Activated naive CD4-positive, alpha-beta T cell (primary cell): Measurements from ENCODE around the gene EGFL6.
A peak's percentile ranks its signal among the peaks of the same experiment; 100 is the strongest.
"Not testable (repeated sequence)": the region's sequence is repeated elsewhere in the genome, so short reads cannot be mapped to it uniquely, and the experiment has no call there.

Experiments
- DNase-seq, 4 experiments: peaks; one replicate each; lab custom pipeline; 2025; lab: John Stamatoyannopoulos, UW

The EGFL6 gene

GRCh38 chrX:13597874-13598273 is 28.5 kb downstream of the EGFL6 start:
- no peak for DNase-seq

DNA sequence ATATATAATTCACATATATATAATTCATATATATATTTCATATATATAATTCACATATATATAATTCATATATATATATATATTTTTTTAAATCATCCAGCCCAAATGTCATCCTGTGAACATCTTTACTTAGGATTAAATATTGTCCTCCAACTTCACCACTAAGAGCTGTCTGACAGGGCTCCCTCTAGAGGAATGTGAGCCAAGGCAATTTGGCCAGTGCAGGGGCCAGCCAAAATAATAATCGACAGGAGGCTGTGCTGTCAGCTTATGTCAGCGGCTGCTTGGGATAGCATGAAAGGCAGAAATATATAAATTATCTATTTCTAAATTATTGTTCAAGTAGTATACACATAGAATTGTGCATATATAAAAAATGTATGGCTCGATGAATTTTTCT is 29.5 kb downstream of the EGFL6 start:
- DNase-seq, result no peak

DNA sequence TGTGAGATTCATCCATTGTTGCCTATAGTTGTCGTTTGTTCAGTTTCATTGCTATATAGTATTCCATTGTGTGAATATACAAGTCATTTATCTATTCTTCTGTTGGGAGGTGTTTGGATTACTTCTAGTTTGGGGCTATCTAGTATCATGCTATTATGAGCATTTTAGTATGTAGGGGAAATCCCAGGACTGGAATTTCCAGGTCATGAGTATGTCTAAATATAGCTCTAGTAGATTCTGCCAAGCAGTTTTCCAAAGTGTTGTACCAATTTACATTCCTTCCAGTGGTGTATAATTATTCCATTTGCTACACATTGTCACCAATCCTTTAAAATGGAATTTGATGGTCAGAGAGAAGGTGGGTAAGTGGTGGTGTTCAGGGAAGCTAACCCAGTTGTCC is 30.1 kb downstream of the EGFL6 start:
- no peak for DNase-seq

DNA sequence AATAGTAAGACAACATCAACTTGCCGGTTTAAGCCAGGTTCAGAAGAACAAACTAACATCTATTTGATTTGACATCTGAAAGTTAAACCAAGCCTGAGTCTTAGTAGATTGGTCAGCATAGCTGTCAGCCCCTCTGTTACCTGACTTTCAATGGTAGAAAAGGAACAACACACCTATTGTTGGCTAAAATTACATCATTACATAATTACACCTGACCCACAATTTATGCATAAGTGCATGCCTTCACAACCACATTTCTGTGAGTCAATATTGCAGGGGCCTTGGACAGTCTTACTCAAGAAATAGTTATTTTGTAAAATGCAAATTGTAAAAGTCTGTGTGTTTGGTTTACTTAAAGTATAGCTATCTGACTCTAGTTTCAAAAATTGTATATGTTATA is 36.2 kb downstream of the EGFL6 start:
- no peak for DNase-seq

DNA sequence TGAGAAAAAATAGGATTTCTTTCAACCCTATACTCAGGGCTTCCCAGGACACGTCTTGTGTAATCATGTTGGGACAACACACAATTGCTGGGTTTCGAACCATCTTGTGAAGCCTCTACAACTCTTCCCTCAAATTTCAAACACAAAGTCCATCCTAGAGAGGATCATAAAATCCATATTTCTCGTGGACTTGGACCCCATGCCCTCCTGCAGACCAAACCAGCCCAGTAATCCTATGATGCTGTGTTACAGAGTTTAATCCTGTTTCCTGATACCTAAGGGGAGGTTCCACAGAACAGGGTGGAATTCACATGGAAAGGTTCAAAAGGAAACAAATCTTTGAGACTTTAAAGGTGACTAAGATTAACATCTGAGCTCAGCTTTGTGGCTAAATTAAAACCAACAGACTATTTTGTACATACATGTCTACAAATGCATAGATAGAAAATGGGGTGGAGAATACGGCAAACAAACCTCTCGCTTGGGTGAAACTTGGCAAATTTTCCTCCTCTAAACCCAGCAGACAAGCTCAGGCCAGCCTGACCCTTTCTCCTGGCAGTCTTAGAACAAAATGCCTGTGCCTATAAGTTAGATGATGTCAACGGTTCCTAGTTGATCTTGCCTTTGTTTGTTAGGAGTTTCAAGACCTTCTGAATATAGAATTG is 38.1 kb downstream of the EGFL6 start:
- no peak for DNase-seq

- DNase-seq, result no peak
Measured at GRCh38 chrX:13607996-13608365, 38.6 kb downstream of the EGFL6 start.

GRCh38 chrX:13614154-13614553 is 44.8 kb downstream of the EGFL6 start:
- no peak for DNase-seq

GRCh38 chrX:13620207-13620606 is 50.8 kb downstream of the EGFL6 start:
- DNase-seq, result no peak

DNA sequence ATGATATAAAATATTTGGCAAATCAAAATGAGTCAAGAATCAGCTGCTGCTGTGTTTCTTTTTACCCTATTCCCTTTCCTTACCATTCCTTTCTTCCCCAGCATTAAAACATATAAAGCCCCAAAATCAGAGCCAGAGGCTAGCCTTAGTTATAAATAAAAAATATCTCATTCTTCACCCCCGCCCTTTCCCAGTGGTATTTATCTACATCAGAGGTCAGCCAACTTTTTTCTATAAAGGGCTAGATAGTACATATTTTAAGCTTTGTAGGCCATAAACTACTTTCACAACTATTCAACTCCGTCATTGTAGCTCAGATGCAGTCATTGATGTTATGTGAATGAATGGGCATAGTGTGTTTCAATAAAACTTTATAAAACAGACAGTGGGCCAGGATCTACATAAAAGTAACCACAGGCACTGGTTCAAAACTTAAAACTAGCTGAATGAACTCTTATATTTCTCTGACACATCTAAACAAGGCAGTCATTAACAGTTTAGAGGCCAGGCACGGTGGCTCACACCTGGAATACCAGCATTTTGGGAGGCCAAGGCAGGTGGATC is 53.1 kb downstream of the EGFL6 start:
- DNase-seq, result no peak

GRCh38 chrX:13627306-13627705 is 57.9 kb downstream of the EGFL6 start:
- no peak for DNase-seq

DNA sequence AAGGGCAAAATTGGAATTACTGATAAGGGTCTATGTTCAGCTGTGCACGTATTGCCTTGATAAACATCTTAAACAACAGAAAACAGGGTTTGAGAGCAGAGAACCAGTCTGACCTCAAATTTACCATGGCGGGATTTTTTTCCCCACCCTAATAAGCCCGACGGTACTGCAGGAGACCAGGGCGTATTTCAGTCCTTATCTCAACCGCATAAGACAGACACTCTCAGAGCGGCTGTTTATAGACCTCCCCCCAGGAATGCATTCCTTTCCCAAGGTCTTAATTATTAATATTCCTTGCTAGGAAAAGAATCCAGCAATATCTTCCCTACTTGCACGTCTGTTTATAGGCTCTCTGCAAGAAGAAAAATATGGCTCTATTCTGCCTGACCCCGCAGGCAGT is 67.8 kb downstream of the EGFL6 start:
- not testable (repeated sequence) for DNase-seq

DNA sequence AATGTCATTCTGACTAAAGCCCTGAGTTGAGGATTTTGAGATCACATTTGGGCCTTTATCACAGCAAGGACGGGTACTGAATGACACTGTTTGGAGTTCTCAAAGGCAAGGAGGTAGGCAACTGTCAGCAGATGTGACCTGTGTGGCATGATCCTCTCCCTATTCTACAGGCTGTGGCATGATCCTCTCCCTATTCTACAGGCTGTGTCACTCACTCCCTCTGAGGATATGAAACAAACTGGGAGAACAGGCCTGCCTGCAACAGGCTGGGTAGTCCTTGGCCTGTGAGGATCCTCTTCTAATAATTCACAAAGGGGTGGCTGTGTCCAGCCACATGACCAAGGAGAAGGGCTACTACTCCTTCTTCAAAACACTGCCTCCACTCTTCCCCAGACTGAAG is 68.6 kb downstream of the EGFL6 start:
- no peak for DNase-seq

DNA sequence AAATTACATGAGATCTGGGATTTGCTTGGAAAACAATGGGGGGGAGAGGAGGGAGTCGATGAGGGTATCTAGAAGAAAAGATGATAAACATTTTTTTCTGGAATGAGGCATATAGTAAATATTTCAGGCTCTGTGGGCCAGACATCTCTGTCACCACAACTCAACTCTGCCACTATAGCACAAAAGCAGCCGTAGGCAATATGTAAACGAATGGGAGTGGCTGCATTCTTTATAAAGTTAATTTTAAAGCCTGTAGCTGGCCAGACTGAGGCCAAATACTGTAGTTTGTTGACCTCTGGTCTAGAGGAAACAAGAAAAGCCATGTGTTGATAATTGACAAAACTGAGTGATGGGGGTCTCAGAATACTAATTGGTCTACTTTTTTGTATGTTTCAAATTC is 69.4 kb downstream of the EGFL6 start:
- DNase-seq, result no peak

DNA sequence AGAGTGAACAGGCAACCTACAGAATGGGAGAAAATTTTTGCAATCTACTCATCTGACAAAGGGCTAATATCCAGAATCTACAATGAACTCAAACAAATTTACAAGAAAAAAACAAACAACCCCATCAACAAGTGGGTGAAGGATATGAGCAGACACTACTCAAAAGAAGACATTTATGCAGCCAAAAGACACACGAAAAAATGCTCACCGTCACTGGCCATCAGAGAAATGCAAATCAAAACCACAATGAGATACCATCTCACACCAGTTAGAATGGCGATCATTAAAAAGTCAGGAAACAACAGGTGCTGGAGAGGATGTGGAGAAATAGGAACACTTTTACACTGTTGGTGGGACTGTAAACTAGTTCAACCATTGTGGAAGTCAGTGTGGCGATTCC is 72.3 kb downstream of the EGFL6 start:
- not testable (repeated sequence) for DNase-seq

DNA sequence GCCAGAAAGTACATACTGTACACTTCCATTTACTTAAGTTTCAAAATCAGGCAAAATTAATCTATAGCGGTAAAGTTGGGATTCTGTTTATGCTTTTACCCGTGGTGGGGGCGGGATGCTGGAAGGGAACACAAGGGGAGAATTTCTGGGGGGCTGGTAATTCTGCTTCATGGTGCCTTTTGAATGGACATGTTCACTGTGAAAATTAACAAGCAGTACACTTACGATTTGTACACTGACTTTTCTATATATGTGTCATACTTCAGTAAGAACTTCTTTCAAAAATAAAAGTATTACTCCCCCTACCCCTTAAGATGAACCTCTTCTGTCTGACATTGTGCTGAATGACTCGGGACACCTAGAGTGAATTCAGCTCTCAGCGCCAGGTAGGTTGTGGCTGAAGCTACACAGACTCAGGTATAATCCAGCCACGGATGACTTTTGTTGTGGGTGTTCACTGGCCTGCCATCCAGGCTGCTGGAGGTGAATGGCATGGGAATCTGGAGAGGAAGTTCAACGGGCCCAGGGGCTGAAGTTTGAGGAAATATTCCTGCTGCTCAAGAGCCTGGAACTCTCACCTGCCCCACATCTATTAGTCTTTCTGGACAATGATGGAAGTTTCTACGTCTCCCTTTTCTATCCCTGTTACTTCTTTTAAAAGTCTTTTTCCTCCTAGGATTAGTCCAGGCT is 76.2 kb downstream of the EGFL6 start:
- DNase-seq, result no peak

GRCh38 chrX:13646154-13646549 is 76.8 kb downstream of the EGFL6 start:
- peak in 1 of 4 experiments; percentile 19 for DNase-seq

GRCh38 chrX:13647709-13648212 is 78.4 kb downstream of the EGFL6 start:
- DNase-seq, result no peak

GRCh38 chrX:13648336-13648735 is 78.9 kb downstream of the EGFL6 start:
- not testable (repeated sequence) for DNase-seq

- DNase-seq, result no peak
Measured at GRCh38 chrX:13649838-13650237, 80.4 kb downstream of the EGFL6 start.

DNA sequence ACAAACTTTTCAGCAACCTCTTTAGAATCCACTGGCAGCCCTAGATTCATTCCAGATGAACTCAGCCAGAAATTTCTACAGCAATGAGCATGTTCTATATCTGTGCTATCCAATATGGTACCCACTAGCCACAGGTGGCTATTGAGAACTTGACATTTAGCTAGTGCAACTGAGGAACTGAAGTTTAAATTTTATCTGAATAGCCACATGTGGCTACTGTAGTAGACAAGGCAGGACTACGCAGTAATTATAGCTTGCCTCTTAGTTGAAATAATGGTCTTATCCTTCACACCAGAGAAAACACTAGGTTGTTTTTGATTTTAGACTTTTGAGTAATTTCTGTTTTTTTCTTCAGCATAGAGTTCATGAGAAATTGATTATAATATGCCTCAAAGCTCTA is 80.9 kb downstream of the EGFL6 start:
- DNase-seq, result no peak

- no peak for DNase-seq
Measured at GRCh38 chrX:13651150-13651549, 81.7 kb downstream of the EGFL6 start.

DNA sequence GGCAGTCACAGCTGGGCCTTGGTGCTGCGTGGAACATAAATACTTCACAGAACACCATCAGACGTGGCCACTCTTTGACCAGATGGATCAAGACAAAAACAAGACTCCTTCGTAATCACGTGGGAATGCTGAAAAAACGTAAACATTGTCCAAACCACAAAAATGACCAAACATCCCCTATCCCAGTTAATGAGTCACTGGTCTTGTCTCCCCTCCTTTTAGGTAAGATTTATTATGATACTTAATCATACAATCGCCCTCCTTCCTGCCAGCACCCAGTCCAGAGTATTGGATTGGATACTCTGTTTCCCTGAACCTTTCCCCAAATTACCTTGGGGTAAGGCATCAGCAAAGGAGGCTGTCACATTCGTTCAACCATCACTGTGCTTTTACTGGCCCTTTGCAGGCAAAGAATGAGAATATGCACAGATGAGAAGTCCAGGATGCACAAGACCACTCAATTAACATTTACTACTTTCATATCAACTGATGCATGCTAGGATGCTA is 82.9 kb downstream of the EGFL6 start:
- no peak for DNase-seq
